ENCODE results near the gene SYCE1. TPM values are rescaled to one million over a fixed set of nuclear protein-coding genes. Genes with fewer than 3 reads are reported as not detected.
"Not testable (repeated sequence)": the region's sequence is repeated elsewhere in the genome, so short reads cannot be mapped to it uniquely, and the experiment has no call there.

Gene SYCE1
- total and polyA plus RNA-seq, 4 donors: 0.08 to 0.87 (median 0.86) TPM; not detected in 1

DNA sequence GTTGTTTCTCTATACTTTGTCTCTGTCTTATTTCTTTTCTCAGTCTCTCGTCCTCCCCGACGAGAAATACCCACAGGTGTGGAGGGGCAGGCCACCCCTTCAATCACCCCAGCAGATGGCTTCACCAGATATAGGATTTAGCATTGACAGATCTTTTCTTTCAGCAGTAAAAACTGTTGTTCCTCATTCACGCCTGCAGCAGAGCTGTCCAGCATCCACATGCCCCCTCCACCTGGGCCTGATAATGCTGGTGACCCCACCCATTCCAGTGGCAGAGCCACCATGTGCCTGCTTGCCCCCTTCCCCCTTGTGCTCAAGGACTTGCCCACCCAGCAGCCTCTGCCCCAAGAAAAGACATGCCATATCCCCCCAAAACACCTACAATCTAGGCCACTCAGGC lies 45.7 kb upstream of the SYCE1 start:
- no peak overlapping the region for H3K9ac ChIP-seq (ENCODE audit: insufficient read depth in 1 of 2, low read length in 2 of 2)
- DNase-seq (no peak), ATAC-seq (ENCODE audit: insufficient read depth, low FRiP score) (no peak)
- peaks cover 0 to 3% (median 0%) of the 10 kb centered on the region in 4 donors for H3K9me3 ChIP-seq (ENCODE audit: control insufficient read depth in 4 of 4, insufficient read depth in 3 of 4, low read length in 3 of 4)
- no peaks in the 10 kb centered on the region for H3K4me1 ChIP-seq (ENCODE audit: control insufficient read depth in 5 of 5, insufficient read depth in 5 of 5, low read length in 5 of 5)
- no peak overlapping the region for H3K27ac ChIP-seq (ENCODE audit: low read depth in 1 of 2, low read length in 1 of 2)
- TF ChIP-seq, protein P1, sequence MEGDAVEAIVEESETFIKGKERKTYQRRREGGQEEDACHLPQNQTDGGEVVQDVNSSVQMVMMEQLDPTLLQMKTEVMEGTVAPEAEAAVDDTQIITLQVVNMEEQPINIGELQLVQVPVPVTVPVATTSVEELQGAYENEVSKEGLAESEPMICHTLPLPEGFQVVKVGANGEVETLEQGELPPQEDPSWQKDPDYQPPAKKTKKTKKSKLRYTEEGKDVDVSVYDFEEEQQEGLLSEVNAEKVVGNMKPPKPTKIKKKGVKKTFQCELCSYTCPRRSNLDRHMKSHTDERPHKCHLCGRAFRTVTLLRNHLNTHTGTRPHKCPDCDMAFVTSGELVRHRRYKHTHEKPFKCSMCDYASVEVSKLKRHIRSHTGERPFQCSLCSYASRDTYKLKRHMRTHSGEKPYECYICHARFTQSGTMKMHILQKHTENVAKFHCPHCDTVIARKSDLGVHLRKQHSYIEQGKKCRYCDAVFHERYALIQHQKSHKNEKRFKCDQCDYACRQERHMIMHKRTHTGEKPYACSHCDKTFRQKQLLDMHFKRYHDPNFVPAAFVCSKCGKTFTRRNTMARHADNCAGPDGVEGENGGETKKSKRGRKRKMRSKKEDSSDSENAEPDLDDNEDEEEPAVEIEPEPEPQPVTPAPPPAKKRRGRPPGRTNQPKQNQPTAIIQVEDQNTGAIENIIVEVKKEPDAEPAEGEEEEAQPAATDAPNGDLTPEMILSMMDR (IDR thresholded peaks at IDR 0.05; ENCODE audit: control extremely low read depth, extremely low read depth): no peak
- H3K27me3 ChIP-seq (ENCODE audit: control insufficient read depth in 3 of 3, insufficient read depth in 3 of 3, low read length in 2 of 3): peaks cover 0 to 3% (median 0%) of the 10 kb centered on the region in 3 donors
- no peaks in the 10 kb centered on the region for H3K36me3 ChIP-seq (ENCODE audit: control insufficient read depth in 4 of 4, insufficient read depth in 4 of 4, low read length in 4 of 4)
- no peak overlapping the region for H3K4me3 ChIP-seq
- 49 to 62% methylated on average over 4 of the region's 4 CpGs for WGBS, 2 donors

DNA sequence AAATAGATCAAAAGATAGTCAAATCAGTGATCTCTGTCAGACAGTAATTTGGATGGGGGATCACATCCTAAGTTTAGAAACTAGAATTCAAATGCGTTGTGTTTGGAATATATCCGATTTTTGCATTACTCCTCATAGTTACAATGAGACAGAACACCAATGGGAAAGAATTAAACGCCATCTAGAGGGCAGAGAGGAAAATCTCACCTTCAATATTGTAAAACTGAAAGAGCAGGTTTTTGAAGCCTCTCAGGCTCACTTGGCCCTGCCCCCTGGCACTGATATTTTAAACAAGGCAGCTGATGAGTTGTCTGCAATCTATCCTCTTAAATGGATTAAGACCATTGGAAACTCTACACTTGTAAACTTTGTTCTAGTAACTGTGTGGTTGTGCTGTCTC lies 43.5 kb upstream of the SYCE1 start:
- peaks cover 0 to 3% (median 0%) of the 10 kb centered on the region in 3 donors for H3K27me3 ChIP-seq (ENCODE audit: control insufficient read depth in 3 of 3, insufficient read depth in 3 of 3, low read length in 2 of 3)
- TF ChIP-seq, protein P1 (IDR thresholded peaks at IDR 0.05; ENCODE audit: control extremely low read depth, extremely low read depth): no peak
- H3K9me3 ChIP-seq (ENCODE audit: control insufficient read depth in 4 of 4, insufficient read depth in 3 of 4, low read length in 3 of 4): no peaks in the 10 kb centered on the region
- H3K27ac ChIP-seq (ENCODE audit: low read depth in 1 of 2, low read length in 1 of 2): no peak overlapping the region
- ATAC-seq (ENCODE audit: insufficient read depth, low FRiP score) (no peak), DNase-seq (peak in 1 of 3 donors; percentile 1)
- H3K9ac ChIP-seq (ENCODE audit: insufficient read depth in 1 of 2, low read length in 2 of 2): no peak overlapping the region
- no peak overlapping the region for H3K4me3 ChIP-seq
- WGBS, 2 donors: 12 to 27% methylated on average over 3 of the region's 3 CpGs
- H3K4me1 ChIP-seq (ENCODE audit: control insufficient read depth in 5 of 5, insufficient read depth in 5 of 5, low read length in 5 of 5): no peaks in the 10 kb centered on the region
- no peaks in the 10 kb centered on the region for H3K36me3 ChIP-seq (ENCODE audit: control insufficient read depth in 4 of 4, insufficient read depth in 4 of 4, low read length in 4 of 4)

DNA sequence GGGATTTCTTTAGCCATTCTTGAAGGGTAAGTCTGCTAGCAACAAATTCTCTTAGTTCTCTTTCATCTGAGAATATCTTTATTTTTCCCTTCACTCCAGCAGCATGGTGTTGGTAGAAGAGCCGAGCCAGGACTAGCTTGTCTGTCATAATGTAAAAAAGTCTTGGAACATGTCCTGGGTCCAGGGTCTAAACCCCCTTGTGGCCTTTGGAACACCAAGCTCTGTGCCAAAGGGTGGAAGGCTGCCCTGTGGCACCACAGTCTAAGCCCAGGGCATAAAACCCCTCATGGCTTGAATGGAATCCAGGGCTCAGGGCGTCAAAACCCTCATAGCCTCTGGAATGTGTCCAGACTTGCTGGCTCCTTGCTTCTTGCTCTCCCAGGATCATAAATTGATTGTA lies 38.1 kb upstream of the SYCE1 start:
- not testable (repeated sequence) for H3K4me3 ChIP-seq; H3K9me3 ChIP-seq (ENCODE audit: control insufficient read depth in 4 of 4, insufficient read depth in 3 of 4, low read length in 3 of 4); DNase-seq; H3K36me3 ChIP-seq (ENCODE audit: control insufficient read depth in 4 of 4, insufficient read depth in 4 of 4, low read length in 4 of 4); H3K27me3 ChIP-seq (ENCODE audit: control insufficient read depth in 3 of 3, insufficient read depth in 3 of 3, low read length in 2 of 3); ATAC-seq (ENCODE audit: insufficient read depth, low FRiP score); H3K27ac ChIP-seq (ENCODE audit: low read depth in 1 of 2, low read length in 1 of 2); H3K4me1 ChIP-seq (ENCODE audit: control insufficient read depth in 5 of 5, insufficient read depth in 5 of 5, low read length in 5 of 5); H3K9ac ChIP-seq (ENCODE audit: insufficient read depth in 1 of 2, low read length in 2 of 2)
- WGBS, 2 donors: 67 to 79% methylated on average over 2 of the region's 2 CpGs

DNA sequence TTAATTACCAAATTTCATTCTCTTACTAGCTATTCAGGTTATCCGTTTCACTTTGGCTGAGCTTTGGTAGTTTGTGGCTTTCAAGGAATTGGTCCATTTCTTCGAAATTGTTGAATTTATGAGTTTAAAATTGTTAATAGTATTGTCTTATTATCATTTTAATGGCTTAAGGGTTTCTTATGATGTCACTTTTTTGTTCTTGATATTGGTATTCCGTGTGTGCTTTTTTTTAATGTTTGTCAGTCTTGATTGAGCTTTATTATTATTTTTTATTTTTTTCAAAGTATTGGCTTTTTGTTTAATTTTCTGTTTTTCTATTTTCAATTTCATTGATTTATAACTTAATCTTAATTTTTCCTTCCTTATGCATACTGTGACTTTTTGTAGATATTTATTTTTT lies 35.3 kb upstream of the SYCE1 start:
- Histone ChIP-seq H3K4me1 (ENCODE audit: control insufficient read depth in 5 of 5, insufficient read depth in 5 of 5, low read length in 5 of 5) (no peaks in the 10 kb centered on the region), H3K27me3 (ENCODE audit: control insufficient read depth in 3 of 3, insufficient read depth in 3 of 3, low read length in 2 of 3) (peaks cover 0 to 3% (median 2%) of the 10 kb centered on the region in 3 donors), H3K4me3 (no peak overlapping the region), H3K9ac (ENCODE audit: insufficient read depth in 1 of 2, low read length in 2 of 2) (no peak overlapping the region), H3K36me3 (ENCODE audit: control insufficient read depth in 4 of 4, insufficient read depth in 4 of 4, low read length in 4 of 4) (no peaks in the 10 kb centered on the region), H3K27ac (ENCODE audit: low read depth in 1 of 2, low read length in 1 of 2) (no peak overlapping the region), H3K9me3 (ENCODE audit: control insufficient read depth in 4 of 4, insufficient read depth in 3 of 4, low read length in 3 of 4) (peaks cover 0 to 3% (median 0%) of the 10 kb centered on the region in 4 donors)
- WGBS, 2 donors: 61 to 64% methylated on average over 3 of the region's 3 CpGs
- DNase-seq: no peak
- TF ChIP-seq, protein P1 (IDR thresholded peaks at IDR 0.05; ENCODE audit: control extremely low read depth, extremely low read depth): no peak
- ATAC-seq (ENCODE audit: insufficient read depth, low FRiP score): no peak

DNA sequence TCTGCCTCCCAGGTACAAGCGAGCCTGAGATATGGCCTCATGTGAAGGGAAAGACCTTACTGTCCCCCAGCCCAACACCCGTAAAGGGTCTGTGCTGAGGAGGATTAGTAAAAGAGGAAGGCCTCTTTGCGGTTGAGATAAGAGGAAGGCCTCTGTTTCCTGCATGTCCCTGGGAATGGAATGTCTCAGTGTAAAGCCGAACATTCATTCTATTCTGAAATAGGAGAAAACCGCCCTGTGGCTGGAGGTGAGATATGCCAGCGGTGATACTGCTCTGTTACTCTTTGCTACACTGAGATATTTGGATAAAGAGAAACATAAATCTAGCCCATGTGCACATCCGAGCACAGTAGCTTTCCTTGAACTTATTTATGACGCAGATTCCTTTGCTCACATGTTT lies 34.5 kb upstream of the SYCE1 start:
- not testable (repeated sequence) for H3K9ac ChIP-seq (ENCODE audit: insufficient read depth in 1 of 2, low read length in 2 of 2); H3K27ac ChIP-seq (ENCODE audit: low read depth in 1 of 2, low read length in 1 of 2); H3K9me3 ChIP-seq (ENCODE audit: control insufficient read depth in 4 of 4, insufficient read depth in 3 of 4, low read length in 3 of 4); H3K27me3 ChIP-seq (ENCODE audit: control insufficient read depth in 3 of 3, insufficient read depth in 3 of 3, low read length in 2 of 3); DNase-seq; H3K4me3 ChIP-seq; H3K36me3 ChIP-seq (ENCODE audit: control insufficient read depth in 4 of 4, insufficient read depth in 4 of 4, low read length in 4 of 4); ATAC-seq (ENCODE audit: insufficient read depth, low FRiP score); H3K4me1 ChIP-seq (ENCODE audit: control insufficient read depth in 5 of 5, insufficient read depth in 5 of 5, low read length in 5 of 5)
- 47 to 57% methylated on average over 8 of the region's 8 CpGs for WGBS, 2 donors
